ENCODE measurements around the gene STK24.

STK24 gene

DNA sequence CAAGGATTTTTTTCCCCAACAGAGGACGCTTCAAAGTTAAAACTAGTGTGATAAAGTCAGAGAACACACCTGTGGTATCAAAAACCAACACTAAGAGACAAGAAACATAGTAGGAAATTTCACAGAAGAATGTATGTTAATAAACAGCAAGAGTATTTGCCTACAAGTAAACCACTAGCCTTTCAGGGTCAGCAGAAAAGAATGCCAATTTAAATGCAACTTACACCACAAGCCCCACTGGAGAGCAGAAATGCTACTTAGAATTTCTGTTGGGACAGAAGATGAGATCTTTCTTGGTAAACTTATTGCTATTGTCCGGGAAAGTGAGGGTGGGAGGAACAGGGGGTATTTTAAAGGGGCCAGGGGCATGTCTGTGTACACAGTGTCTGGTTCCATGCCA lies 68.6 kb downstream of the STK24 start:
- peak; percentile 12 for DNase-seq

DNA sequence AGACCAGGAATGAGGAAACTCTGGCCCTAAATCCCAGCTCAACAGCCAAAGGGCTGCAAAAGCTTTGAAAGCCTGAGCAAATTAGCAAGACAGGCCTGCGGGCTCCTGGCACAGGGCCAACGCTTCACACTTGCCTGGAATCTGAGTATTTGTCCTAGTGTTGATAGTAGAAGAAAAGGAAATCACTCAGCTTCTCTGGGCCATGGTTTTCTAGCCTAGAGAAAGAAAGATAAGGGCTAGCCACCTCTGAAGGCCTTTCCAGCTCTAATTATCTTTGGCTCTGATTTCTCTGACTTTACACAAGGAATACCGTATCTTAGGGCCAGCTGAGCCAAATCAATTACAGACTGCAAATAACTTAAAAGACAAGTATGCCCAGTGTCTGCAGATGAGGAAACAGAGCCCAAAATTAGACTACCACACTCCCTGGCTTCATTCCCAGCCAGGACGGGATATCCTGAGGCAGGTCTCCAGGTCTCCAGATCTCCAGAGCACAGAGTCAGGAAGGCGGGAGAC lies 69.6 kb downstream of the STK24 start:
- DNase-seq, result peak; percentile 55

DNA sequence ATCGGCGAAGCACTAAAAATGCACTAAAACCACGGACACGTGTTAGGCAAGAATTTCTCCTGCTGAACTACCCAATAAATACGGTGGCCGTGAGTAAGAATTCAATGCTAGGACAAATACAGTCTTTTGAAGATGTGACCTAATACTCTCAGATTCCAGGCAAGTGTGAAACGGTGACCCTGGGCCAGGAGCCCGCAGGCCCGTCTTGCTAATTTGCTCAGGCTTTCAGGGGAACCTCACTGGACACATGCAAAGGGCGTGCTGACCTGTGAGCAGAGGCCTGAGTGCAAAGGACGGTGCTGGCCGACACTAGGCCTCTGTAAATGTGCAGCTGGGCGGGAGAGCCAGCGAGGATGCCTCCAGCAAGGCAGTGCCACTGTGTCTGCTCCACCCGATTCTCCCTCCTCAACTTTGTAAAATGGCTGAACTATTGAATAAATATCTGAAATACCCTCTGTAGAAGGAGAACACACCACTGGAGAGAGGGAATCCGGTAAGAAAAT lies 70.1 kb downstream of the STK24 start:
- peak; percentile 14 for DNase-seq

DNA sequence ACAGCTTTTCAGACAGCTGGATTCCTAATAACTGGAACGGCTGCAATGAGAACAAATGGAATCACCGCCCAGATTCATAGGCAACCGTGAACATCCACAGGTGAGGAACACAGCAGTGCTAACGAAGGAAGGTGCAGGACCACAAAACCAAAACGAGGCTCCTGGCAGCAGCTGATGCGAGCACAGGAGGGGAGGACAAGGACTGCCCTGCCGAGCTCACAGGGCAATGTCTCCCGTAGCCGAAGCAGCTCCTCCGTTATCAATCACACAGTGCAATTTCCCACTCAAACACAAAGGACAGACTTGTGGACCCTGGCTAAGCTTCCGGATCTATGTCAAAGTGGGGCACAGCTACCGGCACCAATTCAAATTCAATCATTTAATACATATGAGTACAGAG lies 70.6 kb downstream of the STK24 start:
- peak; percentile 5 for DNase-seq

DNA sequence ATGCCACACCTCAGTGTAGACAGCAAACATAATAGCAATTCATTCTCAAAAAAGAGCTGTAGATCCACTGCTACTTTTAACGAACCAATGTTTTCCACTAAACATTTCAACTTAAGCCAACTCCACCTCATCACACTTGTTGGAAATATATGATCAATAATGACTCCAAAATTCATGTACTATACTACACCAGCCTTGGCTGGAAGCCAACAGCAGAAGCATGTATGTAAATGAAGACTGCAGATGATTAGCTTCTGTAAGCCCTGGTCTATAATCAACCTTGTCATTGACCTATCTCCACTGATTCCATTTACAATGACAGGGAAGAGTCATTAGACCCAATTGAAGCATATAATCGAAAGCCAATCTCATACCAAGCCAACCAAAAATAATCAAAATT lies 71.7 kb downstream of the STK24 start:
- no peak for DNase-seq

DNA sequence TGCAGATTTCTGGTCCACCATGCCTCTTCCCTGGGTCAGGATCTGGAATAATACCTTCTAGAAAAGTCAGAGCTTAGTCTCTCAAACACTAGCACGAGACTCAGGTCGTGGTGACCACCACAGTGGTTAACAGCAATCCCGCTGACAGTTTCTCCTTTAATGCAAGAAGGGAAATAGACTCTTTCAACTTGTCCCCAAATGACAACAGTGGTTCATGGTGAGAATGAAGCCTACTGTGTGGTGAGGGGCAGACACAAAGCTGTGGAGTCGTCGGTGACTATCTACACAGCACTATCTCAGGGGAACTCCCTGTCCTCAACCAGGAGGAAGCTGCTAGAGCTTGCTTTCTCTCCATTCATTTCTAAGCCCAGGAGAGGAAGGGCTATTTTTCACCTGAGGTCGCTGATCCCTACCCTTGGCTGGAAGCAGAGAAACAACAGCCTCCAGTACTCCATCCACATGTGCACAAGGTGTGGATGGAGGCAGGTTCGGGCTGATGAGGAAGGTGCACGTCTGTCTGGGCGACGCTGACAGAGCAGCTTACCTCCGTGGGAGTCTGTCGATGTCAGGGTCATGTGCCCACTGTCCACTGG lies 72.4 kb downstream of the STK24 start:
- DNase-seq, result no peak

DNA sequence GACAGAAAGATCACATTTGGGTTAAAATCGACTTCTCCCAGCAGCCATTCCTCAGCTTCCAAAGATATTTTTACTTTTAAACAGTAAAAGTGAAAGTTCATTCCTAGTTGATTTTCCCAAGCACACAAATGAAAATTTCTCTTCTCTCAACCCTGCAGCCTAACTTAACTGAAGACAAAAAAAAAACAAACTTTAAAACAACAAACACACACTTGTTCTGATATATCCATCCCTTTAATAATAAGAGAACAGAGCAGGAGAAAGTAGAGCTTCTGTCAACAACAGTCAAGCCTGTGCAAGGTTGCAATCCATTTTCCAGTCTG lies 72.9 kb downstream of the STK24 start:
- DNase-seq, result no peak

DNA sequence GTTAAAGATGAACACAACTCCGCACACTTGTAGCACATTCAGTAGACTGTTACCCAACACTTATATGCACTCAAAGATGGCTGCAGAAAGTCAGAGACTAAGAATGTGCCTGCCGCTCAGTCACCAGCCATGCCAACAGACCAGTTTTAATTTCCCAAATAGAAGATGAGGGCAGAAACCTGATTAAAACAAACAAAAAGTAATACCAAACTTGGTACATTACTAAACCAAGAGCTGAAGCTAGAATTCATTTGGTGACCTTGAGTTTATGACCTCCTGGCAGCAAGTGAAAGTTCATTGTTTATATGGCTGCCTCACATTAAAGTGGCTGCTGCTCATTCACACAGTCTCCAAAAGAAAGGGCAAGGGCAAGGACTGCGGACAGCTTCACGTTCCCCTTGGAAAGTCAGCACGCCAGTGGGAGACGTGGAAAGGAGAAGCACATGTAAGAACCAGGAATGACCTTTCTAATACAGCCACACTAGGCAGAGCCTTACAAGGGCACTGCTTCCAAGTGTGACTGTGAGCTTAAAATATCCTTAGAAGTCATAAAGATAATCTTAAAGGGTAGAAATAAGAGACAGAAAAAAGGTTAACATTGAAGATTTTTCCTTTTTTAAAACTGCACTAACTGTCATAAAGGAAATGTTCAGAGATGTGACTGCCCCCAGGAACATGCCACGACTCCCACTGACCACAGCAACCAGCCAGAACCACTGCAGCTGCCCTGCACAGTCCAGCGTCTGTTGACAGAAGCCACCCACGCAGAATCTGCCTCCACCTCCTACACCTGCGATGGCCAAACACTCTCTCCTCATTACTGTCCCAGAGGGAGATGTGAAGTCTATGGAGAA lies 73.5 kb downstream of the STK24 start:
- DNase-seq, result peak; percentile 29

DNA sequence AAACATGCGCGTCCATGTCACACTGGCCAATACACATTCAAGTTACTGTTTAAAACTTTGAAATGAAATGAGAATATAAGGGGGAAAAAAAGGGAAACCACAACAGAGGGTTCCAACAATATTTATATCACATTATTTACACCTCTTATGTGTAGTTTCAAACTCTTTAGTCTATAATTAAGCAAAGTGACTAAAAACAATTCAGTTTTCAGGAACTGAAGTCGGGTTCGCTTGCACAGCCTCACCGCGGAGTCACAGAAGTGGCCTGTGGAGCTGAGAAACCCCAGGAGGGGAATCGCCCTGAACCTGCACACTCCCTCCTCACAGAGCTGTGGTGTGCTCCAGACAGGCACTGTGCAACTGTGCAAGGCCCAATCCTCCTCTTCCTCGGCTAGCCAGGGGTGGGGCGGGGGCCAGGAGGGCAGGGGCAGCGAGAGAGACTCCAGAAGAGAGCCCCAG lies 75.9 kb downstream of the STK24 start:
- DNase-seq, result no peak

DNA sequence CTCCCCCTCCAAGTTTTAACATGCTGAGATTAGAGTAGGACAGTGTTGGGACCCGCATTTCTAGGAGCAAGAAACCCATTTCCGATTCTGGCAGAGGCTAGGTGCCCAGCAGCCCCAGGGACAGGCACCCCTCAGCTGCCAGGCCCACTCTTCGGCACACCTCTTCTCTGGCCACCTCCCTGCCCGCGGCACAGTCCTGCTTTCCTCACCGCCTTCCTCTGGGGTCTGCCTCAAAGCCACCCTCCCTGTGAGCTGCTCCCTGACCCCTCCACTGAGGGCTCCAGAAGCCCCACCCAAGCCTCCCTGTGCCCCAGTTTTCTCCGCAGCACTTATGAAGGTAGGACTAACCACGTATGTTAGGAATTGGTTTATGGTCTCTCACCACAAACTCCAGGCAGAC lies 79.9 kb downstream of the STK24 start:
- DNase-seq, result no peak

DNA sequence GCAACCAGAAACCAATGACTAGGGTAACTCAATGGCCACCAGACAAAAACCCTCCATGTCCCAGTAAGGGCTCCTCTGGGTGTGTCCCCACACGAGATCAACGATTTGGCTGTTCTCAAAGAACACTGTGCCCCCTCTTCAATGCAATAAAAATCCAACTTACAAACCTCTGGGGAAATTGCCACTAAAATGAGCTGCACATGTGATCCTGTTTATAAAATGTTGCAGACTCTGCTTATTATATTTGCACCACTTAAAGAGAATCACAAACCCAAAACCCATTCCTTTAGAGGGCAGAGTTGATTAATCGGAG lies 80.5 kb downstream of the STK24 start:
- no peak for DNase-seq

DNA sequence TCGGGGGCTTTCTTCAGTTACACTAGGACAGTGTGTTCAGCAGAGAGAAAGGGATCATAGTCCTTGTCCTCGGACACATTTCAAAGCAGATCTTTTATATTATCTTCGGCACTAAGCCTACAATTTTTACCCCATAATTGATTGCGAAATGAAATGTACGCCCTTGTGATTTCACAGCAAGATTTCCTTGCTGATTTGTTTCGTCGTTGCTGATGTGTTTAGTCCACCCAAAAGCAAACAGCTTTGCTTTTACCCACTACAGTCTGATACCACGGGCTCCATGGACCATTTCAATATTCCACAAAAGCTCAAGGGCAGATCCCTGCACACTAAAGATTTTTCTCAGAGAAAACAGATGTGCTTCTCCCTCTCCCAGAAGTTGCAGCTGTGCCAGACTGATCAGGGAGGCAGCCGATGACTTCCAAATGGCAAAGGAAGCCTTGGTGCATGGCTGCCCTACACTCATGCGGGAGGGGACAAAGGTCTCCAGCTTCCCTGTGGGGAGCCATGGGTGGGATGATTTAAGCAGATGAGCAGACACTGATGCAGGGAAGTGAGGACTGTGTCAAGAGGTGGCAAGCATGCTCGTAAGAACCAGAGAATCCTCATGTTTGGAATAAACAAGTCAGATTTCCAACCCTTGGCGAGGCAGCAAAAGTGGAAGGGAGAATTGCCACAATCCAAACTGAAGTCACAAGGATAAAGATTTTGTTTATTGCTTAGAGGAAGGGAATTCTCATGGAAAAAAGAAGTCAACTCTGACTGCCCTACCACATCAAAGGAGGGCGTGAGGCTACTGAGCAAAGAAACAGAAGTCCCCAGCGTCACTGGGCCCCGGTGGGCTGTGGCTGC lies 81.1 kb downstream of the STK24 start:
- DNase-seq, result peak; percentile 64

DNA sequence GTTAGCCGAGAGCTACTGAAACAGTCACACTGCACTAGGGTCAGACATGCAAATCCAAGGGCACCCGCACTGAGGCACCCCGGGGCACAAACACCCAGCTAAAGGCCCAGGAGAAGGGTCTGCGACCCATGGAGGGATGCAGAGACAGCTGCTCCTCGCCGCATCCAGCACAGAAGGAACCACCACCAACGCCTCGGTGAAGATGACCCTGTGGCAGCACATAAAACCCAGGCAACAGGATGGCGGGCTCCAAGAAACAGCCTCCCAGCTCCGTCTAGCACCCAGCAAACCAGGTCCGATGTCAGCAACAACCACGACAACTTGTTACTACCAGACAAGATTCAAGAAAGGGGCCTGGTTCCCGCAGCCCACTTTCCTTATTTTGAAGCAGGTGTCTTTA lies 82.1 kb downstream of the STK24 start:
- no peak for DNase-seq

DNA sequence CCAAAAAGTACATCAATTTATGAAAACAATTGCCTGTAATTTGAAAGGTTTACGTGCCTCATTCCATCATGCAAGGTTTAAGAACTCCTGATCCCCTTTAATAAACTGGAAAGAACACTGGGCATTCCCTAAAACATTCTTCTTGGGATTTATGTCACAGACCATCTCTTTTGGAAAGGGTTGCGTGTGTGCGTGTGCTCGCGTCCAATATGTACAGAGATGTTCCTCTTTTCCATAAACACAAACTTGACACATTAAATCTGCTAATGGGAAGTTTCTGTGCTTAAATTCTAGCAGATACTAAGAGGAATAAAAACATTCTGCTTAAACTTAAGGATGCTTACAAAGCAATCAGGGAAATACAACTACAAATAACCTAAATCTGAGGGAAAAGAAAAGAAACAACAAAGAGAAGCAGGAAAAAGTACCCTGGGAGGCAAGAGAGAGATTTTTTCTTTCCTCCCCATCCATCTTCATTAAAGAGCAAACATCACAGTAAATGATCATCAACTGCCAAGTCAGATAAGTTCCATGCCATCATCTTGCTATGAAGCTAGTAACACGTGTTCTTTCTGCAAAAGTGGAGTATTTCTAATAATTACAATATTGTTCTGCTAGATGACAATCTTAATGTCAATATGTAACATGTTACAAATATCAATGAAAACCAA lies 83.7 kb downstream of the STK24 start:
- no peak for DNase-seq

DNA sequence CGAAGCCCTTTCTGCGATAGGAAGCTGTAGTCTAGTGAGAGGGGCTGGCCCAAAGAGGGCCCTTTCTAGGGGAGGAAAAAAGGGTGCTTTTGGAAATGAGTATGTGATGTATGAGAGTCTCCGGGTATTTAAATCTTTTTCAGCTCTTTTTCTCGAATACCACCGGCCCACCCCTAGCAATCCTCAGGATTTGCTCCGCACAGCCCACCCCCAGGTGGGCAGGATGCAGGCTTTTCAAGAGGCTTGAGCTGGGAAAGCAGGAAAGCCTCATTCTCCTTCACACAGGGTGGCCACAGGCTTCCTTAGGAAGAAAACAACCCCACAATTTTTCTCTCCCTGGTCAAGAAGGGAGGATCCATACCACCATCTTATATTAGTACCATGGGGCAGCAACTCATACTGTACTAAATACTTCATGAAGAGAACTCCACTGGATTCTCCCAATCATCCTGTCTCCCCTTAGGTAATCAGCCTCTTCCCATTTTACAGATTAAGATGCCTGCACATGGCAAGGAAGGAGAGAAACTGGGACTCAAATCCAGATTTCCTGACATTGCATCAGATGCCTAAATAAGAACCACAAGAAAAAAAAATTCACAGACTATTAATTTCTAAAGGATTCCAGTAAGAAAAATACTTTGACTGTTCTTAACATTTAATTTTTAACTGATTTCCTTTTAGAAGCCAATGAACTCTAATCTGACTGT lies 84.4 kb downstream of the STK24 start:
- peak; percentile 8 for DNase-seq

DNA sequence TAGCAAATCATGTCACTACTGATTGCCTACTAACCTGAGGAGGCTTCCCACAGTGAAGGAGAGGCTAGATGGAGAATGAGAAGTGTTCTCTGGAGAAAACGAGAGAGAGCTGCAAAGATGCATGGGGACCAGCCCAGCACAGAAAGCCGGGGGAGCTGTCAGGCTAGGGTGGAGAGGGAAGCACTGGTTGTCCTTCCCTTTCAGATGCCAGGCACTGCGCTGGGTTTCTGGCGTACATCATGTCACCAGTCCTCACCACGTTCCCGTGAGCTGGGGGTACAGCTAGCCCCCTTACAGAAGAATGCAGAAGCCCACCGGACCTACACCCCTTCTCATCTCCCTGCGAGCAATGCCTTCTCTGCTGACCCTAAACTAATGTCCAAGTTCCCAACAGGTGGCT lies 86.0 kb downstream of the STK24 start:
- DNase-seq, result no peak

DNA sequence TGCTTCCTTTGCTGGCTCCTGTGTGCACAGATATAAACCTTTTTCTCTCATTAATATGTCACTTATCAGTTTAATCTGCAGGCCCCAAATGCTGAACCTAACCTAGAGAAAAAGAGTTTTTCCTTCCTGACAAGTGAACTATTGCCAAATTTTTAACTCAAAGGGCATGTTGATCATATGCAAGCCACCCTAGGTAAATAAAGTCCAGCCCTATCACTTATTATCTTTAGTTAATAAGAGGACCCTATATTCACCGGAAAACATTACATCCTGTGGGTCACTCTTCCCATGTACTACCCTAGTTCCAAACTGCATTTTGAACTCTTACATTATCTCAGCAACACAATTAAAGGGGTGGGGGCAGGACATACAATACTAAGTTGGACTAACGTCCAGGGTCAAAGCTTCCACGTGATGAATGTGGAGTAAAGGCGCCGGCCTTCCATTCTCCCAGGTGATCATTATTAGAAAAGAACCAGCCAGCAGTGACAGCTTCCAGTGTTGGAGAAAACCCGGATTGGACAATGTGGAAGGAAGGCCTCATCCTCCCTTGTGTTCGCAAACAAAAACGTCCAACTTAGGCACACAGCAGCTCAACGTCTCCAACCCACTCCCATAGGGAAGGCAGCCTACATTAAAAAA lies 86.6 kb downstream of the STK24 start:
- no peak for DNase-seq

DNA sequence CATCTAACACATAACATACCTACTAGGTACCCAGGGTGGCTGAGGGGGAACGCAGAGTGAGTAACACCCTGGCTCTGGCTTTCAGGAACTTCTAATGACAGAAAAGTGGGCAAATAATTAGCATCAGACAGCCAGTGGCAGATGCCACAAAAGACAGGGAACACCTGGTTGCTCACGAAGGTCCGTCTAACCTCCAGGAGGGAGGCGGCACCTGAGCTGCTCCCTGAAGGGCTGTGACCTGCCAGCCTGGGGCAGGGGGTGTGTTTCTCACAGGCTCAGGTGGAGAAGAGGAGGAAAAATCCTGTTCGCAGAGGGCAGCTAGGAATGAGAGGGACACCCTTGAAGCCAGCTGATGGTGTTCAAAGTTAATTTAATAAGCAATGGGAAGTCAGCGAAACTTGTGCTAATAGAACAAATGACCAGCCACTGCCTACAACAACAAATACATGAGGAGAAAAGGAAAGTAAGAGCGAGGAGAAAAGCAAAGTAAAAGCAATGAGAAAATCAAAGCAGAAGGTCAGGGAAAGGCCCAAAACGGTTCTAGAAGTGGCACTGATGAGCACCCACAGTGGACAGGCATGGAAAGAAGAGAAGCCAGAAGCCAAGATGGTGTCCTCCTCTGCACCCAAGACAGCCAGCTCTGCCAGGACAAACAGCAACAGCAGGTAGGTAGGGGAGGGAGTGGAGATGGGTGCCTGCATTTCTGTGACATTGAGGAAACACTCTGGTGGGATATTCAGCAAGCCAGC lies 87.3 kb downstream of the STK24 start:
- peak; percentile 7 for DNase-seq

DNA sequence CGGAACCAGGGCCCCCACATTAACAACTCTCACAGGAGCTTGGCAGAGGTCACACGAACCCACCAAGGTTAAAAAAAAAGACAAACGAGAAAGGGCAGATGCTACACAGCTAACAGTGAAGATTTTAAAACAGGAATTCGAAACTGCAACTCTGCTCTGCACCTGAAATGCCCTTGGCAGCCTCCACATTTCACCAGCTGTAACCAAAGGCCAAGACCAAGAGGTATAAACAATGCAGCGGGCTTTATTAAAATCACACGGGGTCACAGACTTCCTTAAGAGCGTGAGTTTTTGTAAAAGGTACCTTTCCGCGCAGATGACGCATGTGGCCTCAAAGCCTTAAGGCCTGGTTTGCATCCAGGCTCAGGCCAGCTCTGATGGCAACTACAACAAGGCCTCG lies 88.2 kb downstream of the STK24 start:
- peak; percentile 10 for DNase-seq

DNA sequence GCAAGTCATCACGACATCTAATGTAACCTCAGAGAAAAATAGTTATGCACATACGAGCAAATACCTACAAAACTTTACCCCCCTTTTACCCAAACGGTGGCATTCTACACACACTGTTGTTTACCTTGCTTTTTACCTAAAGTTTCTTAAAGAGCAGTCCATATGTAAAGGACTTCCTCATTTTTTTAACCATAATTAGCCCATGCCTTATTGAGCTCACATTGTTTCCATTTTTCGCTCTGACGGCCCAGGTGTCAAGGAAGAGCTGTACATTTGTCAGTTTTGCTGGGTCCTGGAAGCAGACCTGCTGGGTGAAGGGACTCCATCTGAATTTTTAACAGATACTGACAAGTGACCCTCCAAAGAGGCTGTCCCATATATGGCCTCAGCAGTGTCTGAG lies 89.4 kb downstream of the STK24 start:
- DNase-seq, result peak; percentile 7

DNA sequence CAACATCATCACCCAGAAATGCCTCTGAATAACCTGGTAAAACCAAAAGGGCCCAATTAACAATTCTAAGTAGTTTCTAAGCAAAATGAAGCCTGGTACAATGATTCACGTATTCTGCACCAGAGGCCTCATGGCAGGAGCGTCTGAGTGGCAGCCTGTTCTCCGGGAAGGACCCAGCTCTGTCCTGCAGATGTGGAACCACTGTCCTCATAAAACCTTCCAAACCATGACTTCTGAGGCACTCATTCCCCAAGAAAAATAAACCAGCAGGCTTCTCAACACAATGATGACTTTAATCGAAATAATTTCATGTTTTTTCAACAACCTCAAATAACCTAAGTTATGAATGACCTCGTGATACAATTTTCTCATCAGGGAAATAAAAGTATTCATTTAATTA lies 89.9 kb downstream of the STK24 start:
- DNase-seq, result peak; percentile 8
